SK-N-SH treated with all-trans-retinoic acid at 6 μM for 48 hours (cell line): Measurements from ENCODE around the gene DNAH14.

Source experiments
- ATAC-seq: fragments of 200-7000 bp; cut with Tn5 transposase; 3 replicates; pipeline ENCODE4 v1.9.1; 2020; ENCODE audit warnings: mild to moderate bottlenecking, moderate library complexity
- BACH2 ChIP-seq: fragments of 250-450 bp; sonication (Bioruptor Pico); IDR thresholded peaks from 2 replicates; pipeline ENCODE4 v1.9.0; 2021; ENCODE audit warnings: mild to moderate bottlenecking, borderline replicate concordance
- CREB5 ChIP-seq: fragments of 250-450 bp; sonication (Bioruptor Pico); IDR thresholded peaks from 2 replicates; pipeline ENCODE4 v1.5.1; 2020; ENCODE audit warnings: low read depth, mild to moderate bottlenecking, moderate library complexity
- CSDC2 ChIP-seq: fragments of 250-450 bp; sonication (Bioruptor Pico); IDR thresholded peaks from 2 replicates; pipeline ENCODE4 v1.5.0; 2020; ENCODE audit warnings: mild to moderate bottlenecking, moderate library complexity
- CSRNP3 ChIP-seq: fragments of 250-450 bp; sonication (Bioruptor Pico); IDR thresholded peaks from 2 replicates; pipeline ENCODE4 v1.5.1; 2021; ENCODE audit warnings: mild to moderate bottlenecking, moderate library complexity
- ESRRG ChIP-seq: fragments of 250-450 bp; sonication (Bioruptor Pico); IDR thresholded peaks from 2 replicates; pipeline ENCODE4 v1.6.1; 2021; ENCODE audit warnings: mild to moderate bottlenecking
- GLIS3 ChIP-seq: fragments of 250-450 bp; sonication (Bioruptor Pico); IDR thresholded peaks from 2 replicates; pipeline ENCODE4 v1.5.0; 2020; ENCODE audit warnings: mild to moderate bottlenecking, moderate library complexity
- OSR1 ChIP-seq: fragments of 250-450 bp; sonication (Bioruptor Pico); IDR thresholded peaks from 2 replicates; pipeline ENCODE4 v1.8.0; 2022; ENCODE audit warnings: moderate library complexity, mild to moderate bottlenecking, inconsistent platforms
- PATZ1 ChIP-seq: fragments of 250-450 bp; sonication (Bioruptor Pico); IDR thresholded peaks from 2 replicates; pipeline ENCODE4 v1.8.0; 2020; ENCODE audit warnings: mild to moderate bottlenecking, moderate library complexity, borderline replicate concordance
- POU6F1 ChIP-seq: fragments of 250-450 bp; sonication (Bioruptor Pico); IDR thresholded peaks from 2 replicates; pipeline ENCODE4 v1.8.0; 2021; ENCODE audit warnings: low read depth, mild to moderate bottlenecking, moderate library complexity, borderline replicate concordance
- PPARA ChIP-seq: fragments of 250-450 bp; sonication (Bioruptor Pico); IDR thresholded peaks from 2 replicates; pipeline ENCODE4 v1.5.0; 2020; ENCODE audit warnings: mild to moderate bottlenecking, borderline replicate concordance
- SNAI2 ChIP-seq: fragments of 250-450 bp; sonication (Bioruptor Pico); IDR thresholded peaks from 2 replicates; pipeline ENCODE4 v1.5.0; 2020; ENCODE audit warnings: mild to moderate bottlenecking, moderate library complexity
- TCF4 ChIP-seq: fragments of 250-450 bp; sonication (Bioruptor Pico); IDR thresholded peaks from 2 replicates; pipeline ENCODE4 v1.8.0; 2021; ENCODE audit warnings: mild to moderate bottlenecking, moderate library complexity, borderline replicate concordance
- TSHZ2 ChIP-seq: fragments of 250-450 bp; sonication (Bioruptor Pico); IDR thresholded peaks from 2 replicates; pipeline ENCODE4 v1.5.0; 2020; ENCODE audit warnings: mild to moderate bottlenecking, moderate library complexity
- ZC3H10 ChIP-seq: fragments of 250-450 bp; sonication (Bioruptor Pico); IDR thresholded peaks from 2 replicates; pipeline ENCODE4 v1.5.1; 2021; ENCODE audit warnings: mild to moderate bottlenecking, moderate library complexity
- ZFP30 ChIP-seq: fragments of 450-650 bp; formaldehyde crosslinking; IDR thresholded peaks from 2 replicates; pipeline ENCODE4 v1.5.0; 2022; ENCODE audit warnings: mild to moderate bottlenecking, moderate library complexity
- ZNF70 ChIP-seq: fragments of 450-650 bp; formaldehyde crosslinking; IDR thresholded peaks from 2 replicates; pipeline ENCODE4 v1.5.0; 2020; ENCODE audit warnings: mild to moderate bottlenecking, moderate library complexity
- ZNF8 ChIP-seq: fragments of 450-650 bp; formaldehyde crosslinking; IDR thresholded peaks from 2 replicates; pipeline ENCODE4 v1.5.0; 2020; ENCODE audit warnings: mild to moderate bottlenecking, moderate library complexity

The DNAH14 gene

GRCh38 chr1:225182716-225183115 lies 253.2 kb downstream of the DNAH14 start:
- no peak for TF ChIP-seq ZNF70 (CRISPR knock-in tag)
- no peak for TF ChIP-seq POU6F1 (CRISPR knock-in tag)
- no peak for TF ChIP-seq ZC3H10 (CRISPR knock-in tag)
- no peak for TF ChIP-seq OSR1 (CRISPR knock-in tag)
- TF ChIP-seq ZNF8 (CRISPR knock-in tag) = no peak
- TF ChIP-seq ESRRG = no peak
- TF ChIP-seq PPARA (CRISPR knock-in tag) = no peak
- TF ChIP-seq PATZ1 (CRISPR knock-in tag) = no peak
- no peak for TF ChIP-seq SNAI2 (CRISPR knock-in tag)
- no peak for TF ChIP-seq GLIS3 (CRISPR knock-in tag)
- TF ChIP-seq CREB5 (CRISPR knock-in tag) = no peak
- no peak for TF ChIP-seq TCF4 (CRISPR knock-in tag)
- no peak for TF ChIP-seq TSHZ2 (CRISPR knock-in tag)
- no peak for TF ChIP-seq BACH2 (CRISPR knock-in tag)
- no peak for TF ChIP-seq CSDC2 (CRISPR knock-in tag)
- TF ChIP-seq ZFP30 (CRISPR knock-in tag) = no peak
- no peak for ATAC-seq

- TF ChIP-seq SNAI2 (CRISPR knock-in tag) (no peak), CSRNP3 (CRISPR knock-in tag) (no peak), ZFP30 (CRISPR knock-in tag) (no peak), CSDC2 (CRISPR knock-in tag) (no peak), TSHZ2 (CRISPR knock-in tag) (no peak), ZNF8 (CRISPR knock-in tag) (no peak), ZNF70 (CRISPR knock-in tag) (no peak), TCF4 (CRISPR knock-in tag) (no peak), POU6F1 (CRISPR knock-in tag) (no peak)
- TF ChIP-seq, all 23 proteins: peak for 0
- ATAC-seq = no peak
Observed at GRCh38 chr1:225191199-225191753, 261.8 kb downstream of the DNAH14 start.
